Effector memory CD8-positive, alpha-beta T cell (primary cell): ENCODE measurements around the gene RBM19.
"Not testable (repeated sequence)": the region's sequence is repeated elsewhere in the genome, so short reads cannot be mapped to it uniquely, and the experiment has no call there.

Source experiments
- ATAC-seq: fragments of 150-1000 bp; cut with Tn5 transposase; replicated peaks from 2 replicates; pipeline ENCODE4 v1.10.0; 2021; ENCODE audit warnings: mild to moderate bottlenecking, moderate library complexity
- DNase-seq, 3 experiments: peaks; one replicate each; pipeline ENCODE4 v3.0.0; 2021
- H3K27ac Mint-ChIP-seq, 2 donors: one replicate each; pipeline ENCODE4 v1.8.0; 2022; ENCODE audit warnings: mild to moderate bottlenecking in 2 of 2, mixed read lengths in 2 of 2, moderate library complexity in 2 of 2
- H3K27me3 Mint-ChIP-seq, 2 donors: one replicate each; pipeline ENCODE4 v1.8.0; 2022; ENCODE audit warnings: mixed read lengths in 2 of 2
- H3K36me3 Mint-ChIP-seq: one replicate; pipeline ENCODE4 v1.8.0; 2022; ENCODE audit warnings: mild to moderate bottlenecking, moderate library complexity, mixed read lengths; ENCODE audit not compliant: insufficient read depth
- H3K4me1 Mint-ChIP-seq, 2 donors: one replicate each; pipeline ENCODE4 v1.8.0; 2022; ENCODE audit warnings: low read depth in 2 of 2, mixed read lengths in 2 of 2
- H3K4me3 Mint-ChIP-seq, 2 donors: one replicate each; pipeline ENCODE4 v1.8.0; 2022; ENCODE audit warnings: mild to moderate bottlenecking in 2 of 2, mixed read lengths in 2 of 2, moderate library complexity in 2 of 2
- H3K9me3 Mint-ChIP-seq, 2 donors: one replicate each; pipeline ENCODE4 v1.8.0; 2022; ENCODE audit warnings: mixed read lengths in 2 of 2
- total RNA-seq, 9 experiments: gene quantifications; one replicate each; lab custom pipeline; 2026; lab: John Stamatoyannopoulos, UW

Gene RBM19
- 90.4 to 231 (median 135) reads per million in 9 experiments for total RNA-seq

GRCh38 chr12:113965951-113966797, at the start of gene RBM19:
Gene RBM19, minus strand, starts transcription at chr12:113966325. Its CDS starts 98 bp downstream, at chr12:113966227.
- peaks cover 0 to 7% of the 10 kb centered on the region in 2 donors for H3K27me3 Mint-ChIP-seq
- H3K9me3 Mint-ChIP-seq, result no peaks in the 10 kb centered on the region
- H3K27ac Mint-ChIP-seq, result peak within 1 kb of the TSS; percentile 92 to 97
- peak; percentile 97 to 98 (median 97) for DNase-seq
- H3K4me1 Mint-ChIP-seq, result peaks cover 27 to 38% of the 10 kb centered on the region in 2 donors
- ATAC-seq, result peak; percentile 97
- peaks cover 14% of the 10 kb centered on the region for H3K36me3 Mint-ChIP-seq
- H3K4me3 Mint-ChIP-seq, result peak within 1 kb of the TSS; percentile 95 to 99

- no peaks in the 10 kb centered on the region for H3K36me3 Mint-ChIP-seq
- no peak for ATAC-seq
- DNase-seq, result no peak
- no peaks in the 10 kb centered on the region for H3K4me1 Mint-ChIP-seq
- no peak overlapping the region for H3K27ac Mint-ChIP-seq
- H3K9me3 Mint-ChIP-seq, result peaks cover 0 to 2% of the 10 kb centered on the region in 2 donors
- no peak overlapping the region for H3K4me3 Mint-ChIP-seq
- peaks cover 24 to 47% of the 10 kb centered on the region in 2 donors for H3K27me3 Mint-ChIP-seq
Observed at GRCh38 chr12:114015851-114016250, 49.7 kb upstream of the RBM19 start.

- no peaks in the 10 kb centered on the region for H3K36me3 Mint-ChIP-seq
- H3K27ac Mint-ChIP-seq, result no peak overlapping the region
- H3K4me3 Mint-ChIP-seq, result no peak overlapping the region
- peaks cover 0 to 2% of the 10 kb centered on the region in 2 donors for H3K9me3 Mint-ChIP-seq
- H3K27me3 Mint-ChIP-seq, result peaks cover 18 to 32% of the 10 kb centered on the region in 2 donors
- no peaks in the 10 kb centered on the region for H3K4me1 Mint-ChIP-seq
- no peak for ATAC-seq
- no peak for DNase-seq
Observed at GRCh38 chr12:114013575-114014345, 47.6 kb upstream of the RBM19 start.

- H3K27ac Mint-ChIP-seq, result no peak overlapping the region
- peaks cover 0 to 2% of the 10 kb centered on the region in 2 donors for H3K9me3 Mint-ChIP-seq
- no peak for DNase-seq
- H3K36me3 Mint-ChIP-seq, result no peaks in the 10 kb centered on the region
- no peak for ATAC-seq
- no peaks in the 10 kb centered on the region for H3K4me1 Mint-ChIP-seq
- peaks cover 21 to 25% of the 10 kb centered on the region in 2 donors for H3K27me3 Mint-ChIP-seq
- H3K4me3 Mint-ChIP-seq, result no peak overlapping the region
Observed at GRCh38 chr12:114012744-114013431, 46.8 kb upstream of the RBM19 start.

- H3K27me3 Mint-ChIP-seq, result peaks cover 15 to 23% of the 10 kb centered on the region in 2 donors
- no peaks in the 10 kb centered on the region for H3K36me3 Mint-ChIP-seq
- peaks cover 0 to 2% of the 10 kb centered on the region in 2 donors for H3K9me3 Mint-ChIP-seq
- H3K4me1 Mint-ChIP-seq, result no peaks in the 10 kb centered on the region
- H3K4me3 Mint-ChIP-seq, result no peak overlapping the region
- no peak for DNase-seq
- ATAC-seq, result no peak
- H3K27ac Mint-ChIP-seq, result no peak overlapping the region
Observed at GRCh38 chr12:114011711-114012110, 45.6 kb upstream of the RBM19 start.

GRCh38 chr12:114006482-114007425, 40.6 kb upstream of the RBM19 start:
- Mint-ChIP-seq H3K9me3 (no peaks in the 10 kb centered on the region), H3K27ac (no peak overlapping the region), H3K36me3 (no peaks in the 10 kb centered on the region), H3K4me1 (no peaks in the 10 kb centered on the region), H3K4me3 (no peak overlapping the region), H3K27me3 (peaks cover 6 to 28% of the 10 kb centered on the region in 2 donors)
- no peak for DNase-seq
- no peak for ATAC-seq

- Mint-ChIP-seq H3K4me1 (no peaks in the 10 kb centered on the region), H3K27ac (no peak overlapping the region), H3K4me3 (no peak overlapping the region), H3K27me3 (peaks cover 26 to 45% of the 10 kb centered on the region in 2 donors), H3K36me3 (no peaks in the 10 kb centered on the region), H3K9me3 (no peaks in the 10 kb centered on the region)
- DNase-seq (no peak), ATAC-seq (no peak)
Observed at GRCh38 chr12:114004402-114004801, 38.3 kb upstream of the RBM19 start.

- H3K27me3 Mint-ChIP-seq, result peaks cover 32 to 44% of the 10 kb centered on the region in 2 donors
- no peaks in the 10 kb centered on the region for H3K4me1 Mint-ChIP-seq
- no peaks in the 10 kb centered on the region for H3K36me3 Mint-ChIP-seq
- no peak overlapping the region for H3K27ac Mint-ChIP-seq
- DNase-seq (no peak), ATAC-seq (no peak)
- H3K9me3 Mint-ChIP-seq, result no peaks in the 10 kb centered on the region
- no peak overlapping the region for H3K4me3 Mint-ChIP-seq
Observed at GRCh38 chr12:114003286-114003685, 37.2 kb upstream of the RBM19 start.

- Mint-ChIP-seq H3K9me3 (no peaks in the 10 kb centered on the region), H3K4me1 (no peaks in the 10 kb centered on the region), H3K27ac (no peak overlapping the region), H3K4me3 (no peak overlapping the region), H3K27me3 (peaks cover 29 to 48% of the 10 kb centered on the region in 2 donors), H3K36me3 (no peaks in the 10 kb centered on the region)
- DNase-seq, result no peak
- no peak for ATAC-seq
Observed at GRCh38 chr12:114001511-114002340, 35.6 kb upstream of the RBM19 start.

- no peak for ATAC-seq
- no peak for DNase-seq
- Mint-ChIP-seq H3K9me3 (no peaks in the 10 kb centered on the region), H3K36me3 (no peaks in the 10 kb centered on the region), H3K4me1 (peaks cover 0 to 1% of the 10 kb centered on the region in 2 donors), H3K4me3 (no peak overlapping the region), H3K27ac (no peak overlapping the region), H3K27me3 (peaks cover 26 to 56% of the 10 kb centered on the region in 2 donors)
Observed at GRCh38 chr12:114000861-114001260, 34.7 kb upstream of the RBM19 start.

GRCh38 chr12:114000261-114000660, 34.1 kb upstream of the RBM19 start:
- H3K27ac Mint-ChIP-seq, H3K4me3 Mint-ChIP-seq, H3K36me3 Mint-ChIP-seq, H3K9me3 Mint-ChIP-seq, H3K4me1 Mint-ChIP-seq, DNase-seq, ATAC-seq: not testable (repeated sequence)
- H3K27me3 Mint-ChIP-seq, result peaks cover 30 to 62% of the 10 kb centered on the region in 2 donors

- Mint-ChIP-seq H3K4me3 (no peak overlapping the region), H3K36me3 (peaks cover 3% of the 10 kb centered on the region), H3K27me3 (peaks cover 46 to 85% of the 10 kb centered on the region in 2 donors), H3K27ac (no peak overlapping the region), H3K9me3 (no peaks in the 10 kb centered on the region), H3K4me1 (peaks cover 0 to 1% of the 10 kb centered on the region in 2 donors)
- ATAC-seq (no peak), DNase-seq (no peak)
Observed at GRCh38 chr12:113997365-113997764, 31.2 kb upstream of the RBM19 start.
